Endothelial cell of hepatic sinusoid (primary cell): ENCODE data around the gene SENP3.
"Not testable (repeated sequence)": the region's sequence is repeated elsewhere in the genome, so short reads cannot be mapped to it uniquely, and the experiment has no call there.

Experiments used
- in situ Hi-C: cut with HindIII; loops from 2 replicates; pipeline ENCODE4 v1.10.0; 2017; ENCODE audit warnings: low sequenced_read_pairs

The SENP3 gene

GRCh38 chr17:7589891-7590691, 28.4 kb downstream of the SENP3 start, which contains the start of gene SOX15:
Gene SOX15, minus strand, starts transcription at chr17:7590094. Its CDS starts 418 bp downstream, at chr17:7589676.
- in situ Hi-C loops: no loop called here

- in situ Hi-C loops: no loop called here
Observed at GRCh38 chr17:7590743-7591142, 29.0 kb downstream of the SENP3 start.

GRCh38 chr17:7591596-7591995, 29.9 kb downstream of the SENP3 start:
- in situ Hi-C loops: no loop called here

- in situ Hi-C loops: no loop called here
Observed at GRCh38 chr17:7592422-7593021, 30.8 kb downstream of the SENP3 start.

- in situ Hi-C loops: no loop called here
Observed at GRCh38 chr17:7593296-7593695, 31.6 kb downstream of the SENP3 start.

GRCh38 chr17:7597561-7597960, 35.8 kb downstream of the SENP3 start:
- in situ Hi-C loops: not testable (repeated sequence)

GRCh38 chr17:7606280-7606679, 44.6 kb downstream of the SENP3 start:
- in situ Hi-C loops: no loop called here

GRCh38 chr17:7610641-7611040, 48.9 kb downstream of the SENP3 start:
- in situ Hi-C loops: no loop called here

- in situ Hi-C loops: no loop called here
Observed at GRCh38 chr17:7611635-7612293, 50.0 kb downstream of the SENP3 start.

- in situ Hi-C loops: no loop called here
Observed at GRCh38 chr17:7612294-7612640, 50.5 kb downstream of the SENP3 start.

GRCh38 chr17:7613769-7614424, 52.2 kb downstream of the SENP3 start:
- in situ Hi-C loops: no loop called here

- in situ Hi-C loops: no loop called here
Observed at GRCh38 chr17:7614425-7615264, 52.9 kb downstream of the SENP3 start, which contains the start of gene FXR2. Gene FXR2, minus strand, starts transcription at chr17:7614897. Its CDS starts 365 bp downstream, at chr17:7614532.

GRCh38 chr17:7615265-7615747, 53.6 kb downstream of the SENP3 start:
- in situ Hi-C loops: no loop called here

GRCh38 chr17:7618608-7619007, 56.9 kb downstream of the SENP3 start:
- in situ Hi-C loops: no loop called here

- in situ Hi-C loops: no loop called here
Observed at GRCh38 chr17:7620835-7621234, 59.1 kb downstream of the SENP3 start.
